Activated T-cell treated with anti-CD3 and anti-CD28 coated beads, Interleukin-2, amount 50 U/mL, for 4 hours (primary cell): ENCODE results near the gene PDE10A. TPM values are rescaled to one million over a fixed set of nuclear protein-coding genes. Genes with fewer than 3 reads are reported as not detected.
A peak's percentile ranks its signal among the peaks of the same experiment; 100 is the strongest.
"Not testable (repeated sequence)": the region's sequence is repeated elsewhere in the genome, so short reads cannot be mapped to it uniquely, and the experiment has no call there.

Experiments
- ATAC-seq, 2 donors: fragments of 200-7000 bp; cut with Tn5 transposase; one replicate each; pipeline ENCODE4 v1.10.0; 2021
- DNase-seq: peaks from one replicate; pipeline ENCODE4 v3.0.0-alpha.2; 2020
- H3K27me3 Mint-ChIP-seq: one replicate; pipeline ENCODE4 v1.8.0; 2021; ENCODE audit warnings: low read depth, mixed read lengths
- H3K36me3 Mint-ChIP-seq: one replicate; pipeline ENCODE4 v1.8.0; 2022; ENCODE audit warnings: mixed read lengths; ENCODE audit not compliant: insufficient read depth
- H3K4me1 Mint-ChIP-seq: one replicate; pipeline ENCODE4 v1.8.0; 2021; ENCODE audit warnings: low read depth, mixed read lengths
- H3K4me3 Mint-ChIP-seq: one replicate; pipeline ENCODE4 v1.8.0; 2021; ENCODE audit warnings: mild to moderate bottlenecking, moderate library complexity, mixed read lengths
- H3K9me3 Mint-ChIP-seq: one replicate; pipeline ENCODE4 v1.8.0; 2021; ENCODE audit warnings: mixed read lengths
- total RNA-seq, 3 donors: library from RNA; stranded (reverse); gene quantifications; one replicate each; pipeline ENCODE4 v1.2.1, GENCODE V29; 2021

PDE10A gene
- total RNA-seq, 3 donors from 2014 or later, result 0.03 to 0.08 TPM; not detected in 1

GRCh38 chr6:165468340-165469235 lies 194.5 kb downstream of the PDE10A start:
- Mint-ChIP-seq H3K9me3 (peaks cover 18% of the 10 kb centered on the region), H3K36me3 (no peaks in the 10 kb centered on the region), H3K4me3 (no peak overlapping the region), H3K4me1 (no peaks in the 10 kb centered on the region), H3K27me3 (no peaks in the 10 kb centered on the region)
- ATAC-seq (no peak), DNase-seq (no peak)

DNA sequence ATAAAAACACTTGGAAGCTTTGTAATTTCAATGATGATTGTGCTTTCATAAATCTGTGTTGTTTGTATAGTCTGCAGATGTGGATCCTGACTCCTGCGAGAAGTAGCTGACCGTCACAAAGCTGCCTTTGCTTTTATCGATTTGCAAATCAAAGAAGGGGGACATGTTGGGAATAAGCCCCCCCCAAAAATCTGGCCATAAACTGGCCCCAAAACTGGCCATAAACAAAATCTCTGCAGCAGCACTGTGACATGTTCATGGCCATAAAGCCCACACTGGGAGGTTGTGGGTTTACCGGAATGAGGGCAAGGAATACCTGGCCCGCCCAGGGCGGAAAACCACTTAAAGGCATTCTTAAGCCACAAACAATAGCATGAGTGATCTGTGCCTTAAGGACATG lies 199.5 kb downstream of the PDE10A start:
- not testable (repeated sequence) for ATAC-seq, H3K4me3 Mint-ChIP-seq, DNase-seq, H3K27me3 Mint-ChIP-seq, H3K36me3 Mint-ChIP-seq, H3K4me1 Mint-ChIP-seq
- H3K9me3 Mint-ChIP-seq, result peaks cover 36% of the 10 kb centered on the region

DNA sequence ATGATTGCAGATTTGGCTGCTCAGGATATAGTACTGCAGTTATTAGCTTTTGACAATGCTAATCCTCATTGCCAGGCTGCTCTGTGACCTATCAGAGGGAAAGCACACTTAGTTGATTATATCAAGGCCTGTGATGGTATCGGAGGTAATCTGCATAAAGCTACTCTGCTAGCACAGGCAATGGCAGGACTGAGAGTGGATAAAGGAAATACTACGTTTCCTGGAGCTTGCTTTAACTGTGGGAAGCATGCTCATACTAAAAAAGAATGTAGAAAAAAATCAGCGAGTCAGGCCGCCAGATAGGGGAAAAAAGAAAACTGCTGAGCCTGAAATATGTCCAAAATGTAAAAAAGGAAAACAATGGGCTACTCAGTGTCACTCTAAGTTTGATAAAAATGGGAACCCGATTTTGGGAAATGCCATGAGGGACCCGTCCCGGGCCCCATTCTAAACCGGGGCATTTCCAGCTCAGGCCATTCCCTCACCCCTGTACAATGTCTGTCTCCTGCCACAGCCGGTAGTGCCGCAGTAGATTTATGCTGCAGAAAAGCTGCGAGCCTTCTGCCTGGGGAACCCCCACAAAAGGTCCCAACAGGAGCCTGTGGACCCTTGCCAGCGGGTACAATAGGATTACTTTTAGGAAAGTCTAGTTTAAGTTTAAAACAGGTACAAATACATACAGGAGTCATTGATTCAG lies 203.3 kb downstream of the PDE10A start:
- H3K36me3 Mint-ChIP-seq, H3K4me3 Mint-ChIP-seq, H3K27me3 Mint-ChIP-seq, DNase-seq, H3K4me1 Mint-ChIP-seq, ATAC-seq: not testable (repeated sequence)
- H3K9me3 Mint-ChIP-seq, result peaks cover 32% of the 10 kb centered on the region

- Mint-ChIP-seq H3K36me3 (no peaks in the 10 kb centered on the region), H3K4me1 (no peaks in the 10 kb centered on the region), H3K4me3 (no peak overlapping the region), H3K27me3 (peaks cover 6% of the 10 kb centered on the region), H3K9me3 (peaks cover 17% of the 10 kb centered on the region)
- DNase-seq (no peak), ATAC-seq (no peak)
Observed at GRCh38 chr6:165458134-165458533, 204.9 kb downstream of the PDE10A start.

DNA sequence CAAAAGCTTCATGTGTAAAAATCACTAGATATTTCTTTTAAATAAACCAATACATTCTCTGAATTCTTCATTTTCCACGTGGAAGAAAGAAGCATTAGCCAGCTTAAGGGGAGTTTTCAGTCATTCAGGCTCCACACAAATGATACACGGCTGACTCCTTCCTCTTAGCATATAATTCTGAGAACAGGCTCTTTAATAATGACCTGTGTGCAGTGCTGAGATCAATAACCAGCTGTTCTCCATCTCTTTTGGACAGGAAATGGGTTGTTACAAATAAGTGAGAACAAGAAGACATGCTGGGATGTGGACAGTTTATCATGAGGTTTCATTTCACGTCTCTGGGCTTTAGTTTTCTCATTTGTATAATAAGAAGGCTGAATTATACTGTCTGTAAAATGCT lies 206.8 kb downstream of the PDE10A start:
- Mint-ChIP-seq H3K4me3 (no peak overlapping the region), H3K4me1 (no peaks in the 10 kb centered on the region), H3K9me3 (peaks cover 3% of the 10 kb centered on the region), H3K36me3 (no peaks in the 10 kb centered on the region), H3K27me3 (peaks cover 6% of the 10 kb centered on the region)
- DNase-seq (no peak), ATAC-seq (no peak)

DNA sequence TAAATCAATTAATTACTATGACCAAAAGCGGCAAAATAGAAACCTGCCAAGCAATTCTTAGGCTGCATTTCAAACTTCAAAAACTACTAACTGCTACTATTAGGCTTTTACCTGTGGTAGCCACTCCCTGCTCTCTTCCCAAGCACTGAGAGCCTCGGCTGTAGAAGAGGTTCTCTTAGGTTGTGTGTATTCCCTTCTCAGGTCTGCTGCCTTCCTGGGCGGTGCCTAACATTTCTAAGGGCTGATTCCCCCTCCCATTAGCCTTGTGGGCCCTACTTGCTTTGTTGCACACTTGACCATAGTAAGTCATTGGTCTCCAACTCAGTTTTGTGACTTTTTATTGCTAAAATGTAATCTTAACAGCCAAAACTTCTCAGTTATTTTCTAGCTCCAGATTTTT lies 207.6 kb downstream of the PDE10A start:
- peaks cover 5% of the 10 kb centered on the region for H3K27me3 Mint-ChIP-seq
- DNase-seq (no peak), ATAC-seq (no peak)
- no peaks in the 10 kb centered on the region for H3K36me3 Mint-ChIP-seq
- no peaks in the 10 kb centered on the region for H3K4me1 Mint-ChIP-seq
- peaks cover 3% of the 10 kb centered on the region for H3K9me3 Mint-ChIP-seq
- no peak overlapping the region for H3K4me3 Mint-ChIP-seq

DNA sequence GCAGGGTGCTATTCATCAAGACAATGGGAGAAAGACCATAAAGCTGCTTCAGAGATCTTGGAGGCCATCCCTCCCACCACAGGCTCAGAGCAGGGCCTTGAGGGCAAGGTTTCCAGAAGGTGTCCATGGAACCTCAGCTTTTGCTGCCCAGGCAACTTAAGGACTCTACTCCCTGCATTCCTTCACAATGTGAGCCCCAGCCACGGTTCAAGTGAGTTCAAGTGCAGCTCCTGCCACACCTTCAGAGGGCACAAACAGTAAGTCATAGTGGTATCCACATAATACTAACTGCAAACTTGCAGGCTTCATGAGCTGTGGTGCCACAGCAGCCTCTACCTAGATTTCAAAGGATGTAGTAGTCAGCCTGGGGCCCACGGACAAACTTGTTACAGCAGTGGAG lies 209.6 kb downstream of the PDE10A start:
- no peak overlapping the region for H3K4me3 Mint-ChIP-seq
- H3K36me3 Mint-ChIP-seq, result no peaks in the 10 kb centered on the region
- ATAC-seq (peak in 1 of 2 donors; percentile 27), DNase-seq (no peak)
- no peaks in the 10 kb centered on the region for H3K4me1 Mint-ChIP-seq
- H3K9me3 Mint-ChIP-seq, result peaks cover 3% of the 10 kb centered on the region
- H3K27me3 Mint-ChIP-seq, result no peaks in the 10 kb centered on the region

GRCh38 chr6:165451838-165452237 lies 211.2 kb downstream of the PDE10A start:
- Mint-ChIP-seq H3K27me3 (no peaks in the 10 kb centered on the region), H3K9me3 (peaks cover 3% of the 10 kb centered on the region), H3K4me3 (no peak overlapping the region), H3K4me1 (no peaks in the 10 kb centered on the region), H3K36me3 (no peaks in the 10 kb centered on the region)
- DNase-seq (no peak), ATAC-seq (no peak)

DNA sequence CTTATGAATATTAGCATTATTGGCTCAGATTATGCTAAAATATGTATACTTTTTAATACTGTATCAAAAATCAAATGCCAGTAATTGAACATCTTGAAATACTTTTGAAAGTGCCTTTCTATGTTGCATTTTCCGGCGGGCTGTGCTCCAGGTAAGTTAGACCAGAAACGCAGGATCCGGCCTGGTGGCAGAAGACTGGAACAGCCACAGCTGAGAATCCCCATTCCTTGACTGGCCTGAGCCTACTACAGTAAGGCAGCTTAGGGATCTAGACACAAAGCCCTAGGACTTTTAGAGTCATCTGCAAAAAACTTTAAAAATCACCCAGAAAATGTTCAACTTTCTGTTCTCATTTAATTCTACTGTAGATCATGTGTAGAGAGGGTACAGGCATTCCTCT lies 214.8 kb downstream of the PDE10A start:
- Mint-ChIP-seq H3K27me3 (no peaks in the 10 kb centered on the region), H3K9me3 (no peaks in the 10 kb centered on the region), H3K4me3 (no peak overlapping the region), H3K36me3 (no peaks in the 10 kb centered on the region), H3K4me1 (no peaks in the 10 kb centered on the region)
- ATAC-seq (no peak), DNase-seq (no peak)

DNA sequence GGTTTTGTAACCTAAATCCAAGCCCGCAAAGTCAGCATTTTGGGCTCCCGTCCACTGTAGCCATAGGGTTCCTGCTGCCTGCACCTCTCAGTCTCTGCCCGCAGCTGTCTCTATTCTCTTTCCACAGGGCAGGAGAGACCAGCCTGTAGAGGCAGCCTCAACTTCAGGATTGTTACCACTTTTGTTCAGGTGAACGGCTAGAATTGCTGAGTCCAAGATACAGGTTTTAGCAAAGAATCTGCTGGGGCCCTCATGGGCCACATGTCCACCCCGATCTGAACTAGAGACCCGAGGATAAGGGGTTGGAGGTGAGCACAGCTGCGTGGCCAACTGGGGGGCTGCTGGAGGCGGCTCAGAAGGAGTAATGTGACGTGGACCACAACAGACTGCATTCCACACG lies 215.9 kb downstream of the PDE10A start:
- Mint-ChIP-seq H3K4me3 (no peak overlapping the region), H3K27me3 (no peaks in the 10 kb centered on the region), H3K4me1 (no peaks in the 10 kb centered on the region), H3K9me3 (no peaks in the 10 kb centered on the region), H3K36me3 (no peaks in the 10 kb centered on the region)
- no peak for DNase-seq
- ATAC-seq, result no peak

- no peaks in the 10 kb centered on the region for H3K27me3 Mint-ChIP-seq
- no peak for DNase-seq
- H3K36me3 Mint-ChIP-seq, result no peaks in the 10 kb centered on the region
- no peak for ATAC-seq
- no peaks in the 10 kb centered on the region for H3K4me1 Mint-ChIP-seq
- H3K4me3 Mint-ChIP-seq, result no peak overlapping the region
- H3K9me3 Mint-ChIP-seq, result no peaks in the 10 kb centered on the region
Observed at GRCh38 chr6:165446331-165446730, 216.7 kb downstream of the PDE10A start.

- ATAC-seq, result no peak
- no peak for DNase-seq
- no peaks in the 10 kb centered on the region for H3K9me3 Mint-ChIP-seq
- H3K4me1 Mint-ChIP-seq, result no peaks in the 10 kb centered on the region
- H3K4me3 Mint-ChIP-seq, result no peak overlapping the region
- no peaks in the 10 kb centered on the region for H3K27me3 Mint-ChIP-seq
- no peaks in the 10 kb centered on the region for H3K36me3 Mint-ChIP-seq
Observed at GRCh38 chr6:165443462-165443861, 219.6 kb downstream of the PDE10A start.

- no peaks in the 10 kb centered on the region for H3K4me1 Mint-ChIP-seq
- no peaks in the 10 kb centered on the region for H3K36me3 Mint-ChIP-seq
- no peak for ATAC-seq
- no peak for DNase-seq
- H3K4me3 Mint-ChIP-seq, result no peak overlapping the region
- no peaks in the 10 kb centered on the region for H3K27me3 Mint-ChIP-seq
- no peaks in the 10 kb centered on the region for H3K9me3 Mint-ChIP-seq
Observed at GRCh38 chr6:165441181-165441580, 221.9 kb downstream of the PDE10A start.

- Mint-ChIP-seq H3K4me1 (no peaks in the 10 kb centered on the region), H3K9me3 (no peaks in the 10 kb centered on the region), H3K27me3 (no peaks in the 10 kb centered on the region), H3K36me3 (no peaks in the 10 kb centered on the region), H3K4me3 (no peak overlapping the region)
- no peak for DNase-seq
- ATAC-seq, result no peak
Observed at GRCh38 chr6:165439928-165440554, 223.0 kb downstream of the PDE10A start.
